LNCAP (cell line): Measurements from ENCODE around the gene SORBS2.

ENCODE experiments used
- TF ChIP-seq, protein P1 (sequence below): fragments of 450-650 bp; IDR thresholded peaks from 2 replicates; pipeline ENCODE4 v1.5.1; 2017; ENCODE audit warnings: mild to moderate bottlenecking

Gene SORBS2

DNA sequence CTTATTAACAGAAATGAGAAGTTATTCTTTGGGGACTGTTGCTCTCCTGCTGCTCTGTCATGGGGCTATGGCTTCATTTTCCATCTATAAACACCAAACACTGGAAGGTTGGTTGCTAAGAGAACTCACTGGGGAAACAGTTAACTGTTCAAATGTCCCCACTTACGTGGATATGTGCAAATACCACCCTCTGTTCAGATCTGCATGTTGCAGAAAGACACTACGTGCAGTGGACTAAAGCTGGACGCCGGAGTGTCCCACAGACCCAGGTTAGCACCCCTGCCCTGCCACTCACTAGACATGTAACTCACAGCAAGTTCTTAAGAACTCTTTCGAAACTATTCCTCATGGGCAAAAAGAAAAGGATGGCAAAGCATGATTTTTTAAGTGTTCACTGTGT is 62.1 kb downstream of the SORBS2 start:
- TF ChIP-seq, protein P1, sequence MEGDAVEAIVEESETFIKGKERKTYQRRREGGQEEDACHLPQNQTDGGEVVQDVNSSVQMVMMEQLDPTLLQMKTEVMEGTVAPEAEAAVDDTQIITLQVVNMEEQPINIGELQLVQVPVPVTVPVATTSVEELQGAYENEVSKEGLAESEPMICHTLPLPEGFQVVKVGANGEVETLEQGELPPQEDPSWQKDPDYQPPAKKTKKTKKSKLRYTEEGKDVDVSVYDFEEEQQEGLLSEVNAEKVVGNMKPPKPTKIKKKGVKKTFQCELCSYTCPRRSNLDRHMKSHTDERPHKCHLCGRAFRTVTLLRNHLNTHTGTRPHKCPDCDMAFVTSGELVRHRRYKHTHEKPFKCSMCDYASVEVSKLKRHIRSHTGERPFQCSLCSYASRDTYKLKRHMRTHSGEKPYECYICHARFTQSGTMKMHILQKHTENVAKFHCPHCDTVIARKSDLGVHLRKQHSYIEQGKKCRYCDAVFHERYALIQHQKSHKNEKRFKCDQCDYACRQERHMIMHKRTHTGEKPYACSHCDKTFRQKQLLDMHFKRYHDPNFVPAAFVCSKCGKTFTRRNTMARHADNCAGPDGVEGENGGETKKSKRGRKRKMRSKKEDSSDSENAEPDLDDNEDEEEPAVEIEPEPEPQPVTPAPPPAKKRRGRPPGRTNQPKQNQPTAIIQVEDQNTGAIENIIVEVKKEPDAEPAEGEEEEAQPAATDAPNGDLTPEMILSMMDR: no peak

GRCh38 chr4:185748901-185749390 is 63.0 kb downstream of the SORBS2 start:
- TF ChIP-seq, protein P1: no peak

GRCh38 chr4:185745891-185746290 is 66.1 kb downstream of the SORBS2 start:
- TF ChIP-seq, protein P1: no peak

GRCh38 chr4:185744946-185745345 is 67.0 kb downstream of the SORBS2 start:
- TF ChIP-seq, protein P1: no peak

- TF ChIP-seq, protein P1: no peak
These were observed 67.5 kb downstream of the SORBS2 start for GRCh38 chr4:185744488-185744862.

- TF ChIP-seq, protein P1: no peak
These were observed 68.1 kb downstream of the SORBS2 start for GRCh38 chr4:185743722-185744487.

DNA sequence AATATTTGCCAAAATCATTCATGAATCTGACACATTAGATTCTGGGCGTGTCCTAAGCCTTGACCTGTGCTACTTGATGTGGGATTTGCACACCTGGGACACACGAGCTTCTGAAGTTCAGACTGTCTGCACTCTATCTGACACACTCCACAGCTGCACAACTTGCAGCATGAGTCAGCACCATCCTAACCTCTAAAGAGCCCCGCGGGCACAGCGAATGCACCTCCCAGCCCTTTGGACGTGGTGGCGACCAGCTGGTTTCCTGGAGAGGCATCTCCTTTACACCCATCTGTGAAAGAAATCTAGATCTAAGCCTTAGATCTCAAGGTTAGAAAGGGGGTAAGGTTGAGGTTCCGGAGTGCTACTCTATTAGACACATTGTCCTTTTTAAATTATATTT is 69.2 kb downstream of the SORBS2 start:
- TF ChIP-seq, protein P1: no peak
